Gastrocnemius medialis (tissue), 4 donors: Measurements from ENCODE around the gene GCK. TPM values are rescaled to one million over a fixed set of nuclear protein-coding genes. Genes with fewer than 3 reads are reported as not detected.

Experiments used
- ATAC-seq, 2 donors: fragments of 150-250 bp; one replicate each; pipeline ENCODE4 v1.9.1; 2016
- DNase-seq, 2 donors: peaks; one replicate each; pipeline ENCODE4 v3.0.0-alpha.2; 2019
- H3K27ac ChIP-seq, 4 donors: fragments of 200-600 bp; sonication (generic); 1 replicate in 1 of 4; 2 replicates in 3 of 4; pipeline ENCODE4 v1.5.1; 2016 to 2018; ENCODE audit warnings: mild to moderate bottlenecking in 2 of 4, moderate library complexity in 1 of 4
- H3K27me3 ChIP-seq, 3 donors: fragments of 200-600 bp; sonication (generic) in 2 of 3; 1 replicate in 1 of 3; 2 replicates in 2 of 3; pipeline versions ENCODE4 v1.5.1 to v1.6.0; 2016 to 2019; ENCODE audit warnings: mild to moderate bottlenecking in 1 of 3, moderate library complexity in 1 of 3
- H3K36me3 ChIP-seq, 2 donors: fragments of 200-600 bp; sonication (generic) in 1 of 2; one replicate each; pipeline ENCODE4 v1.5.1; 2017 to 2018
- H3K4me1 ChIP-seq, 2 donors: fragments of 200-600 bp; sonication (generic) in 1 of 2; one replicate each; pipeline ENCODE4 v1.5.1; 2016 to 2017; ENCODE audit warnings: mild to moderate bottlenecking in 2 of 2
- H3K4me3 ChIP-seq, 4 donors: fragments of 200-600 bp; sonication (generic) in 3 of 4; 1 replicate in 1 of 4; 2 replicates in 3 of 4; pipeline ENCODE4 v1.5.1; 2016 to 2019; ENCODE audit warnings: mild to moderate bottlenecking in 2 of 4
- H3K9me3 ChIP-seq, 3 donors: fragments of 200-600 bp; sonication (generic) in 2 of 3; 1 replicate in 1 of 3; 2 replicates in 2 of 3; pipeline ENCODE4 v1.5.1; 2016 to 2019
- POLR2A ChIP-seq, 2 donors: fragments of 450-650 bp; IDR thresholded peaks; one replicate each; pipeline ENCODE4 v1.6.1; 2017; ENCODE audit warnings: antibody characterized with exemption in 2 of 2, mild to moderate bottlenecking in 2 of 2, moderate library complexity in 2 of 2
- in situ Hi-C, 4 donors: fragments of 200-750 bp; cut with MboI; loops; one replicate each; pipeline versions ENCODE4 v1.15.0 to v1.8.0; 2017; ENCODE audit warnings: low sequenced_read_pairs in 4 of 4
- intact Hi-C: fragments of 100-400 bp; cut with DNase I; formaldehyde crosslinking; loops from one replicate; pipeline ENCODE4 v1.15.1; 2023; ENCODE audit warnings: low total_unique reads
- total RNA-seq, 4 donors: library from RNA; depleted of rRNA; stranded (reverse); fragments of >200 nt; gene quantifications; one replicate each; pipeline versions ENCODE4 v1.1.0 to v1.2.3, GENCODE V29; 2016
- TF ChIP-seq, protein P1 (sequence below), 5 experiments: fragments of 450-650 bp in 3 of 5; fragments of 200-600 bp in 2 of 5; sonication (generic) in 2 of 5; IDR thresholded peaks in 4 of 5; conservative IDR thresholded peaks in 1 of 5; 1 replicate in 4 of 5; 2 replicates in 1 of 5; pipeline ENCODE4 v1.5.1; 2016 to 2019; ENCODE audit warnings: antibody characterized with exemption in 5 of 5, mild to moderate bottlenecking in 3 of 5, moderate library complexity in 3 of 5

GCK gene
- total RNA-seq, 4 donors from 2014 or later: 0.33 TPM; not detected in 3

DNA sequence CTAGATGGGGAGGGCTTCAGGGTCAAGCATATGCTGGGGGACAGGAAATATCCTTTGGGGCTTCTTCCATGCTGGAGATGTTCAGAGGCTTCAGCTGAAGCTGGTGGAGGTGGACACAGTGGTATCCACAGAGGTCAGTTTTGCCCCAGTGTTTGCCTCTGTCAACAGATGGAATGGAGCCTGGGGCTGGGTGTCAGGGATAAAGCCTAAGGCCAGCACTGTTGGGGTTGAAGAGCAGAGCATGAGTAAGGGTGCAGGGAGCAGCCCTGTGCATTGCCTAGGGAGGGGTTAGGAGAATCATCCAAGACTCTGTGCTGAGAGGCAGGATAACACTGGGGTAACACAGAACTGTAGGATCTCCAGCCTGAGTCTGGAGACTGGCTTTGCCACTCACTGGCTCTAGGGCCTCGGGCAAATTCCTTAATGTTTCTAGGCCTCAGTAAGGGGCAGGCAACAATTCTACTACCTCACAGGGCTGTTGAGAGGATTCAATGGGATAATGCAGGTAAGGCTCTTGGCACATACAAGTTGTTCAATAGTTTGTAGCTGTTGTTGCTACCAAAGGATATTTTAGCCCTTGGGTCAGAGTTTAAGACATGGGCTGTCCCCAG is 26.3 kb downstream of the GCK start:
- H3K36me3 ChIP-seq: no peaks in the 10 kb centered on the region
- H3K9me3 ChIP-seq: no peaks in the 10 kb centered on the region
- H3K4me1 ChIP-seq: peaks cover 10 to 11% of the 10 kb centered on the region in 2 donors
- TF ChIP-seq, protein P1, sequence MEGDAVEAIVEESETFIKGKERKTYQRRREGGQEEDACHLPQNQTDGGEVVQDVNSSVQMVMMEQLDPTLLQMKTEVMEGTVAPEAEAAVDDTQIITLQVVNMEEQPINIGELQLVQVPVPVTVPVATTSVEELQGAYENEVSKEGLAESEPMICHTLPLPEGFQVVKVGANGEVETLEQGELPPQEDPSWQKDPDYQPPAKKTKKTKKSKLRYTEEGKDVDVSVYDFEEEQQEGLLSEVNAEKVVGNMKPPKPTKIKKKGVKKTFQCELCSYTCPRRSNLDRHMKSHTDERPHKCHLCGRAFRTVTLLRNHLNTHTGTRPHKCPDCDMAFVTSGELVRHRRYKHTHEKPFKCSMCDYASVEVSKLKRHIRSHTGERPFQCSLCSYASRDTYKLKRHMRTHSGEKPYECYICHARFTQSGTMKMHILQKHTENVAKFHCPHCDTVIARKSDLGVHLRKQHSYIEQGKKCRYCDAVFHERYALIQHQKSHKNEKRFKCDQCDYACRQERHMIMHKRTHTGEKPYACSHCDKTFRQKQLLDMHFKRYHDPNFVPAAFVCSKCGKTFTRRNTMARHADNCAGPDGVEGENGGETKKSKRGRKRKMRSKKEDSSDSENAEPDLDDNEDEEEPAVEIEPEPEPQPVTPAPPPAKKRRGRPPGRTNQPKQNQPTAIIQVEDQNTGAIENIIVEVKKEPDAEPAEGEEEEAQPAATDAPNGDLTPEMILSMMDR (IDR thresholded peaks at IDR 0.05 in 4 of 5, conservative IDR thresholded peaks at IDR 0.05 in 1 of 5): no peak
- TF ChIP-seq POLR2A (IDR thresholded peaks at IDR 0.05): no peak
- H3K27me3 ChIP-seq: no peaks in the 10 kb centered on the region
- no peak overlapping the region for H3K4me3 ChIP-seq
- H3K27ac ChIP-seq: no peak overlapping the region
- ATAC-seq: no peak
- no peak for DNase-seq
- intact Hi-C loops: no loop called here
- in situ Hi-C loops: no loop called here

DNA sequence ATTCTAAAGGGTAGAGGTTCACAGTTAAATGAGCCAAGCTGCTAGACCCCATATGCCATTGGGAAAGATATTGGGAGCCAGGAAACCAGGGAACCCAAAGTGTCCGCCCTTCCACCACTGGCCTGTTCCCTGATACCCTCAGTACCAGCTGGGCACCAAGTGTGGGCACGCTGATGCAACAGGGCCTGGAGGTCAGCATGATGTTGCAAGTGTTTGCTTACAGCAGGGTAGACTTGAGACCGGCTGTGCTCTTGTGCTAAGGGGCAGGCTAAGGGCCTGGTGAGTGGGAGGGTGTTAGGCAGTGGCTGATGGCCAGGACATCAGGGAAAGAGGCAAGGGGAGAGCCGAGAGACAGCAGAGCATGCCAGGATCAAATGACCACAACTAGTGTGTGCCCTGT is 27.1 kb downstream of the GCK start:
- intact Hi-C loops (no loop called here), in situ Hi-C loops (no loop called here)
- Histone ChIP-seq H3K27me3 (no peaks in the 10 kb centered on the region), H3K4me3 (no peak overlapping the region), H3K9me3 (no peaks in the 10 kb centered on the region), H3K27ac (no peak overlapping the region), H3K36me3 (no peaks in the 10 kb centered on the region), H3K4me1 (peaks cover 10 to 11% of the 10 kb centered on the region in 2 donors)
- DNase-seq: no peak
- ATAC-seq: no peak
- TF ChIP-seq POLR2A (IDR thresholded peaks at IDR 0.05): no peak
- TF ChIP-seq, protein P1 (IDR thresholded peaks at IDR 0.05 in 4 of 5, conservative IDR thresholded peaks at IDR 0.05 in 1 of 5): no peak

DNA sequence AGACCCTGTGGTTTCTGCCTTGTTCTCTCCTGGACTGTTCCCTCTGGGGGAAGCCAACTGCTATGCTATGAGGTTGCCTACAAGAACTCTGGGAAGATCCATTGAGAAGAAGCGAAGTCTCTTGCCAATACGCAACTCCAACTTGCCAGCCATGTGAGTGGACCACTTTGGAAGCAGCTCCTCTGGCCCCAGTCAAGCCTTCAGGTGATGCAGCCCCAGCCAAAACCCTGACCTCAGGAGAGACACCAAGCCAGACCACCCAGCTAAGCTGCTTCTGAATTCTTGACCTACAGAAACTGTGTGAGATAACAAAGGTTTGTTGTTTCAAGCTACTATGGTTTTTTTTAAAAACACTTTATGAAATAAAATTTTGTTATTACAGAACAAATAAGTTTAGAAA is 27.9 kb downstream of the GCK start:
- Histone ChIP-seq H3K4me1 (peaks cover 10 to 11% of the 10 kb centered on the region in 2 donors), H3K27me3 (no peaks in the 10 kb centered on the region), H3K4me3 (no peak overlapping the region), H3K27ac (no peak overlapping the region), H3K9me3 (no peaks in the 10 kb centered on the region), H3K36me3 (no peaks in the 10 kb centered on the region)
- DNase-seq (no peak), ATAC-seq (no peak)
- intact Hi-C loops: no loop called here
- TF ChIP-seq POLR2A (IDR thresholded peaks at IDR 0.05): no peak
- TF ChIP-seq, protein P1 (IDR thresholded peaks at IDR 0.05 in 4 of 5, conservative IDR thresholded peaks at IDR 0.05 in 1 of 5): no peak
- in situ Hi-C loops: no loop called here

DNA sequence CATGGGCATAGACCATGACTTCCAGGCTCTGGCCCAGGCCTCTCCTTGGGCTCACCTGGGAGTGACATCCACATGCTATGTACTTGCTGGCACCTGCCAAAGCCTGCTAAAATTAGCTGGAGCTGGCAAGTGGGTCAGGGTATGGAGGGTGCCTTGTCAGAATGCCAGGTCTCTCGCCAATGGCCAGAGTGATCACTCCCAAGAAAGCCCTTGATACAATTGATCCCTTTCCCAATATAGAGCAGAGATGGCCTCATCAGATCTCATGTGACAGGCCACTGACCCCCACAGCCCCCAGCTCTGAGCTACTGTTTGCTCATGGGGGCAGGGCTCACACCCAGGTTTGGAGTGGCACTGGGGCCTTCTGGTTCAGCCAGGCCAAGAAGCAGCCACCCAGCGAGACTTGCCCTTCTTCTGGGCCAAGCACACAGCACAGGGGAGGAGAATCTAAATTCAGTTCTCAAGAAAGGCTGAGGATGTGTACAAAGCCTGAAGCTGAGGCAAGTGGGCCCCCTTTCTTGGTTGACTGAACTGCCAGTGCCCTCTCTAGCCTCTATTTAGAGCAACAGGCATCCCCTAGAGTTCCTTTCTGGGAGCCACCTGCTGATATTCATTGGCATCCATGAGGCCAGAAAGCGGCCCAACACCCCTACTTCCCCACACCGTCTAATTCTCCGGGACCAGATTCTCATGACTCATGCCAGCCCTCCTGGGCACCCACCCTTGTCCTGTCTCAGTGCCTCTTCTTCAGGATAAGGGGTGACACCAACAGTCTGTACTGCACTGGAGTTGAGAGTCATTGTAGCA is 29.2 kb downstream of the GCK start:
- intact Hi-C loops (no loop called here), in situ Hi-C loops (no loop called here)
- Histone ChIP-seq H3K9me3 (no peaks in the 10 kb centered on the region), H3K36me3 (no peaks in the 10 kb centered on the region), H3K4me3 (no peak overlapping the region), H3K4me1 (peaks cover 10 to 11% of the 10 kb centered on the region in 2 donors), H3K27me3 (no peaks in the 10 kb centered on the region), H3K27ac (no peak overlapping the region)
- TF ChIP-seq POLR2A (IDR thresholded peaks at IDR 0.05): no peak
- TF ChIP-seq, protein P1 (IDR thresholded peaks at IDR 0.05 in 4 of 5, conservative IDR thresholded peaks at IDR 0.05 in 1 of 5): no peak
- no peak for ATAC-seq
- no peak for DNase-seq
